Vagina (tissue), 2 donors: ENCODE results near the gene ADGRE1.

Experiments
- CTCF ChIP-seq, 3 experiments: fragments of 450-650 bp in 2 of 3; fragments of 200-600 bp in 1 of 3; sonication (generic) in 1 of 3; IDR thresholded peaks; one replicate each; pipeline ENCODE4 v1.5.1; 2017 to 2019; ENCODE audit warnings: antibody characterized with exemption in 3 of 3, mild to moderate bottlenecking in 2 of 3, moderate library complexity in 2 of 3
- POLR2A ChIP-seq, 2 donors: fragments of 450-650 bp; IDR thresholded peaks; one replicate each; pipeline ENCODE4 v1.6.1; 2017; ENCODE audit warnings: antibody characterized with exemption in 2 of 2, mild to moderate bottlenecking in 2 of 2, moderate library complexity in 2 of 2
- POLR2AphosphoS5 ChIP-seq, 2 donors: sonication (generic); formaldehyde crosslinking; IDR thresholded peaks; one replicate each; pipeline ENCODE4 v1.9.0; 2017; ENCODE audit warnings: antibody characterized with exemption in 2 of 2, mild to moderate bottlenecking in 2 of 2, low read depth in 1 of 2; ENCODE audit not compliant: insufficient read depth in 1 of 2

- TF ChIP-seq POLR2AphosphoS5 (IDR thresholded peaks at IDR 0.05; ENCODE audit: insufficient read depth in 1 of 2, low read depth in 1 of 2) (no peak), CTCF (IDR thresholded peaks at IDR 0.05) (no peak), POLR2A (IDR thresholded peaks at IDR 0.05) (no peak)
Measured at GRCh38 chr19:6958791-6959190, 71.4 kb downstream of the ADGRE1 start.
